Mesendoderm (in vitro differentiated cells): Measurements from ENCODE around the gene NKX1-1.

ENCODE experiments used
- DNase-seq: peaks from one replicate; pipeline ENCODE4 v3.0.0; 2013
- H2AK5ac ChIP-seq: 2 replicates; pipeline ENCODE4 v1.6.1; 2013; ENCODE audit warnings: low read length, inconsistent platforms
- H2BK120ac ChIP-seq: 2 replicates; pipeline ENCODE4 v1.6.1; 2013; ENCODE audit warnings: low read depth, mild to moderate bottlenecking, low read length, moderate library complexity, mixed read lengths
- H2BK15ac ChIP-seq: replicated peaks from 2 replicates; pipeline ENCODE4 v1.6.1; 2013; ENCODE audit warnings: low read depth, mild to moderate bottlenecking, moderate library complexity
- H2BK5ac ChIP-seq: 2 replicates; pipeline ENCODE4 v1.6.1; 2013; ENCODE audit warnings: low read length, inconsistent platforms
- H3K18ac ChIP-seq: 2 replicates; pipeline ENCODE4 v1.6.1; 2013; ENCODE audit warnings: mild to moderate bottlenecking, low read length, mixed read lengths
- H3K23ac ChIP-seq: one replicate; pipeline ENCODE4 v1.6.1; 2013; ENCODE audit warnings: low read length
- H3K27ac ChIP-seq: 2 replicates; pipeline ENCODE4 v1.5.1; 2013; ENCODE audit warnings: low read depth, mild to moderate bottlenecking, inconsistent platforms, low read length, moderate library complexity
- H3K27me3 ChIP-seq: 2 replicates; pipeline ENCODE4 v1.6.1; 2013; ENCODE audit warnings: low read length, control low read depth, mild to moderate bottlenecking, inconsistent platforms; ENCODE audit not compliant: insufficient read depth, poor library complexity
- H3K36me3 ChIP-seq: 2 replicates; pipeline ENCODE4 v1.6.1; 2013; ENCODE audit warnings: low read length, inconsistent platforms; ENCODE audit not compliant: control insufficient read depth, insufficient read depth
- H3K4ac ChIP-seq: one replicate; pipeline ENCODE4 v1.6.1; 2013; ENCODE audit warnings: low read depth, mild to moderate bottlenecking, low read length, moderate library complexity
- H3K4me1 ChIP-seq: 2 replicates; pipeline ENCODE4 v1.6.1; 2013; ENCODE audit warnings: low read depth, low read length, inconsistent platforms; ENCODE audit not compliant: control insufficient read depth
- H3K4me2 ChIP-seq: 2 replicates; pipeline ENCODE4 v1.6.1; 2013; ENCODE audit warnings: low read length
- H3K4me3 ChIP-seq: 2 replicates; pipeline ENCODE4 v1.5.1; 2013; ENCODE audit warnings: mild to moderate bottlenecking, low read length
- H3K56ac ChIP-seq: one replicate; pipeline ENCODE4 v1.6.1; 2013; ENCODE audit warnings: low read length
- H3K79me1 ChIP-seq: 2 replicates; pipeline ENCODE4 v1.6.1; 2013; ENCODE audit warnings: low read length, inconsistent platforms
- H3K79me2 ChIP-seq: 2 replicates; pipeline ENCODE4 v1.6.1; 2013; ENCODE audit warnings: mild to moderate bottlenecking, low read length; ENCODE audit not compliant: control insufficient read depth, insufficient read depth
- H3K9ac ChIP-seq: 2 replicates; pipeline ENCODE4 v1.6.1; 2013; ENCODE audit warnings: low read length, inconsistent platforms
- H4K5ac ChIP-seq: one replicate; pipeline ENCODE4 v1.6.1; 2013; ENCODE audit warnings: low read length
- H4K8ac ChIP-seq: one replicate; pipeline ENCODE4 v1.6.1; 2013; ENCODE audit warnings: low read depth, mild to moderate bottlenecking, control low read depth, low read length, moderate library complexity
- WGBS: extraction: QIAGEN DNeasy Blood & Tissue Kit; methylation state at CpG from one replicate; pipeline ENCODE4 v1.1.7; 2013; ENCODE audit warnings: low lambda C conversion rate, missing lambda C conversion rate; ENCODE audit not compliant: insufficient coverage; ENCODE audit errors: extremely low coverage; 5-methylcytosine and 5-hydroxymethylcytosine counted together

Gene NKX1-1

DNA sequence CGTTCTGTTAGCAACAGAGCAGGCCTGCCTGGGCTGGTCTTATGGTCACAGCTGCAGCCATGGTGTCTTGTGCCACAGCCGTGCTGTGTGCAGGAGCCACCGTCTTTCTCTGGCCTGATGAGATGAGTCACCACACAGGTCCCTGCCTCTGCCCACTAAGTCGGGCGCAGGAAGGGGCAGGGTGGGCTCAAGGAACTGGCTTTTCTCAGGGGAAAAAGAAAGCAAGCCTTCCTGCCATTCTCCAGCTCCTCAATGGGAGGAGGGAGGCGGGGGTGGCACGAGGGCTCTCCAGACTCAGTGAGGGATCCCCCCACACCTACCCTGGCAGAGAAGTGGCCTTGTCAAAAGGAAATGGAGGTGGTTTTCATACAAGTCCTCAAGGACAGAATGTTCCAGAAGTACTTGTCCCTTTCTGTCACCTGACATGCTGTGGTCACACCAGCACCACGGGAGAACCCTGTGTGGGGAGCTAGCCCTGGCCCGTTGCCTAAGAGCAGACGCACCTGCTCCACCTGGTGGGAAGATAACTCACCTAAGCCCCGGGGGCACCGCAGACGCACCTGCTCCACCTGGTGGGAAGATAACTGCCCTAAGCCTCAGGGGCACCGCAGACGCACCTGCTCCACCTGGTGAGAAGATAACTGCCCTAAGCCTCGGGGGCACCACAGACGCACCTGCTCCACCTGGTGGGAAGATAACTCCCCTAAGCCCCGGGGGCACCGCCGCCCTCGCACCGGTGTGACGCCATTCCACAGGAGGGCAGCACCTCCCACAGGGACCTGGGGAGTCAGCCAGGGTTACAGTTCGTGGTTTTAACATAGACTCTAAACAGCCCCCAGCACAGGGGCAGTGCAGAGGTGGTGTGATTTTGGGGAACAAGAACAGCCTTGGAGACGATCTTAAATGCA lies 40.7 kb downstream of the NKX1-1 start:
- no peak overlapping the region for H2BK120ac ChIP-seq
- no peak overlapping the region for H3K27ac ChIP-seq
- no peak overlapping the region for H3K18ac ChIP-seq
- no peak overlapping the region for H3K23ac ChIP-seq
- H3K36me3 ChIP-seq, result no peaks in the 10 kb centered on the region
- H2BK5ac ChIP-seq, result no peak overlapping the region
- H3K79me1 ChIP-seq, result no peaks in the 10 kb centered on the region
- no peak overlapping the region for H4K5ac ChIP-seq
- no peak for DNase-seq
- H2BK15ac ChIP-seq, result no peak overlapping the region
- no CpG with 5 or more reads among the region's 25 CpGs for WGBS
- H3K4ac ChIP-seq, result no peak overlapping the region
- H3K4me2 ChIP-seq, result no peak overlapping the region
- no peak overlapping the region for H4K8ac ChIP-seq
- H3K4me3 ChIP-seq, result no peak overlapping the region
- no peaks in the 10 kb centered on the region for H3K79me2 ChIP-seq
- no peaks in the 10 kb centered on the region for H3K4me1 ChIP-seq
- no peak overlapping the region for H2AK5ac ChIP-seq
- no peaks in the 10 kb centered on the region for H3K27me3 ChIP-seq
- H3K56ac ChIP-seq, result no peak overlapping the region
- H3K9ac ChIP-seq, result no peak overlapping the region

DNA sequence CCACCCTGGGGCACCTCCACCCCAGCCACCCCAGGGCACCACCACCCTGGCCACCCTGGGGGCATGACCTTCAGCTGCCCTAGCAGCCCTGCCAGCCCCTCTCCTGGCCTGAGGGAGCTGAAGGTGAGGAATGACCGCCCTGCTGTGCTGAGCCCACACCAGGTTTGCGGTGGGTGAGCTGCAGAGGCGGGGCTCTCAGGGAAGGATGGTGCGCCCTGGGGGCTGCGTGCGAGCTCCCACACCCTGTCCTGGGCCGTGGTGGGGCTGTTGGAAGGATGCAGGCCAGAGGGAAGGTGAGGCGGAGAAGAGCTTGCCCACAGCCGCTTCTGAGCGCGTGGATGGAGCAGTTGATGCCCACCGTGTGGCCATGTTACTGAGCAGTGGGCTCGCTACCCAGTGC lies 41.5 kb downstream of the NKX1-1 start:
- WGBS, result no CpG with 5 or more reads among the region's 13 CpGs
- Histone ChIP-seq H2BK120ac (no peak overlapping the region), H3K18ac (no peak overlapping the region), H3K4me3 (no peak overlapping the region), H2BK5ac (no peak overlapping the region), H2BK15ac (no peak overlapping the region), H3K27me3 (no peaks in the 10 kb centered on the region), H3K79me2 (no peaks in the 10 kb centered on the region), H4K8ac (no peak overlapping the region), H3K27ac (no peak overlapping the region), H3K79me1 (no peaks in the 10 kb centered on the region), H3K23ac (no peak overlapping the region), H4K5ac (no peak overlapping the region), H3K36me3 (no peaks in the 10 kb centered on the region), H3K56ac (no peak overlapping the region), H2AK5ac (no peak overlapping the region), H3K4ac (no peak overlapping the region), H3K4me2 (no peak overlapping the region), H3K4me1 (no peaks in the 10 kb centered on the region), H3K9ac (no peak overlapping the region)
- DNase-seq, result no peak

DNA sequence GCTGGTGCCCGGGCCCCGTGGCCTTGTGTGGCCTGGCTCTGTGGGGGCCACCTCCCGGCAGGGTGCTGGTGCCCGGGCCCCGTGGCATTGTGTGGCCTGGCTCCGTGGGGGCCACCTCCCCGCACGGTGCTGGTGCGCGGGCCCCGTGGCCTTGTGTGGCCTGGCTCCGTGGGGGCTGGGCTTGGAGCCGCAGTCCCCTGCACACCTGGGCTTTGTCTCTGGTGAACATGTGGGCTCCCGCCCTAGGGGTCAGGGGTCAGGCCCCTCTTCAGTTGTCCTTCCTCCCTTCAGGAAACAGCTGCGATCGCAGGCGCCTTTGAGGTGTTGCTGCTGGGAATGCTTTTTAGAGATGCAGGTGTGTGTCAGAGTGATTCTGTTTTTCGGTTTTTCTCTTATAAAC lies 42.0 kb downstream of the NKX1-1 start:
- WGBS, result no CpG with 5 or more reads among the region's 18 CpGs
- Histone ChIP-seq H2BK5ac (no peak overlapping the region), H4K8ac (no peak overlapping the region), H3K23ac (no peak overlapping the region), H3K79me2 (no peaks in the 10 kb centered on the region), H3K27me3 (no peaks in the 10 kb centered on the region), H3K4ac (no peak overlapping the region), H3K27ac (no peak overlapping the region), H3K9ac (no peak overlapping the region), H3K4me1 (no peaks in the 10 kb centered on the region), H2BK120ac (no peak overlapping the region), H3K18ac (no peak overlapping the region), H3K4me3 (no peak overlapping the region), H2AK5ac (no peak overlapping the region), H3K4me2 (no peak overlapping the region), H3K56ac (no peak overlapping the region), H4K5ac (no peak overlapping the region), H3K36me3 (no peaks in the 10 kb centered on the region), H2BK15ac (no peak overlapping the region), H3K79me1 (no peaks in the 10 kb centered on the region)
- no peak for DNase-seq

DNA sequence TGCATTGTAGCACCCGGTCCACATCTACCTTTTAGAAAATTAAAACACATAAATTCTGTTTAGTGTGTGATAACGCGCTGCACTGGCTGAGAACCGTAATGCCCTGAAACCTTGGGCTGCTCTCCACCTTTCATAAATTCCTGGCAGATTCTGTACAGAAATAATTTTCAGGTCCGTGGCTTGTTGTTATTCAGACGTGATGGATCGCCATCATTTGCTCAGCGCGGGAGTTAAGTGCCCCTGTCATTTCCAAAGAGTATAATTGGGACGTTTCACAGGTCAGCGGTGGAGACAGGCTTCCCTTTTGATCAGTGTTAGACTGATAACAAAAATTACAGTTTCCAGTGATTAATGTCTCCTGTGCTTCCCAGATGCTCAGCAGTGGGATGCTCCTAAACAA lies 42.7 kb downstream of the NKX1-1 start:
- H3K56ac ChIP-seq, result no peak overlapping the region
- no peaks in the 10 kb centered on the region for H3K36me3 ChIP-seq
- no peak overlapping the region for H2BK15ac ChIP-seq
- no peak overlapping the region for H4K5ac ChIP-seq
- no peaks in the 10 kb centered on the region for H3K79me1 ChIP-seq
- no peak overlapping the region for H3K4me2 ChIP-seq
- WGBS, result no CpG with 5 or more reads among the region's 11 CpGs
- no peaks in the 10 kb centered on the region for H3K79me2 ChIP-seq
- H4K8ac ChIP-seq, result no peak overlapping the region
- no peak overlapping the region for H3K4me3 ChIP-seq
- H3K9ac ChIP-seq, result no peak overlapping the region
- no peak overlapping the region for H2AK5ac ChIP-seq
- H2BK5ac ChIP-seq, result no peak overlapping the region
- H3K27me3 ChIP-seq, result no peaks in the 10 kb centered on the region
- H2BK120ac ChIP-seq, result no peak overlapping the region
- no peak overlapping the region for H3K23ac ChIP-seq
- no peak overlapping the region for H3K4ac ChIP-seq
- no peak for DNase-seq
- no peak overlapping the region for H3K27ac ChIP-seq
- H3K4me1 ChIP-seq, result no peaks in the 10 kb centered on the region
- no peak overlapping the region for H3K18ac ChIP-seq

DNA sequence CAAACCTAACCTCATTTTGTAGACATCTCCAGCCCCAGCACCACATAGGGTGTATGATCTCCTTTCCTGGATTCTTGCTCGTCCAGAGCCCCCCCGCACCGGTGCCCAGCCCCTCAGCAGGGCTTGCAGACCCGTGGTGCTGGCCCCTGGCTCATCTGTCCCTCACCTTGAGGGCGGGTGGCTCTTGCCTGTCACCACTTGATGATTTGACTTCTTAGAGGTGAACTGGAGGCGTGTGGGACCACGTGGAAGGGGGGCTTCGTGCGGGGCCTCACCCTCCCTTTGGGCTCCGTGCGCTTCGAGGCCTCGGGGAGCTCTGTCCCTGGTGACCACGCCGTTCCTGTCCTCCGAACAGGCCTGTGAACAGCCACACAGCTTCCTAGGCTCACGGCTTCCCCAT lies 43.7 kb downstream of the NKX1-1 start:
- Histone ChIP-seq H3K23ac (no peak overlapping the region), H3K27me3 (no peaks in the 10 kb centered on the region), H2BK15ac (no peak overlapping the region), H3K4me1 (no peaks in the 10 kb centered on the region), H3K9ac (no peak overlapping the region), H2BK120ac (no peak overlapping the region), H3K79me1 (no peaks in the 10 kb centered on the region), H3K4me3 (no peak overlapping the region), H3K4ac (no peak overlapping the region), H3K79me2 (no peaks in the 10 kb centered on the region), H3K36me3 (no peaks in the 10 kb centered on the region), H3K18ac (no peak overlapping the region), H4K5ac (no peak overlapping the region), H2BK5ac (no peak overlapping the region), H4K8ac (no peak overlapping the region), H3K56ac (no peak overlapping the region), H3K4me2 (no peak overlapping the region), H3K27ac (no peak overlapping the region), H2AK5ac (no peak overlapping the region)
- no peak for DNase-seq
- no CpG with 5 or more reads among the region's 17 CpGs for WGBS

DNA sequence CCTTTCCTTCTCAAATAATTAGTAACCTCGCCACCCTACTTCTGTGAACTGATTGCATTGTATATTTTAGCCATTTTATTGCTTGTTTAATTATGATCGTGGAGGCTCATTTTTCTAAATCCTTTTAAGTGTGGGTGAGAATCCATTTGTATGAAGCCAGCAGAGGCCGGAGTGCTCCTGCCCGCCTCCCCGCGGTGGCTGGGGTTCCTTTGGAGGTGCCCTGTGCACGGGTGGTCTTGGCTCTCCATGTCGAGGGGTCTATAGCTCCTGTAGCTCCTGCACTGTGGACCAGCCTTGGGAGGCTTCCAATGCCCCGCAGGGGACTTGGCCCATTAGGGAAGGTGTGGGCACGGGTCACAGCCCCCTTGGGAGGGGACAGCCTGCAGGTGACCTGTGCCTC lies 44.2 kb downstream of the NKX1-1 start:
- no peaks in the 10 kb centered on the region for H3K4me1 ChIP-seq
- DNase-seq, result no peak
- no peak overlapping the region for H3K4ac ChIP-seq
- no peaks in the 10 kb centered on the region for H3K36me3 ChIP-seq
- no peak overlapping the region for H3K23ac ChIP-seq
- H4K8ac ChIP-seq, result no peak overlapping the region
- H2BK15ac ChIP-seq, result no peak overlapping the region
- no peaks in the 10 kb centered on the region for H3K79me2 ChIP-seq
- WGBS, result no CpG with 5 or more reads among the region's 10 CpGs
- H3K4me2 ChIP-seq, result no peak overlapping the region
- no peak overlapping the region for H2BK120ac ChIP-seq
- no peak overlapping the region for H3K56ac ChIP-seq
- no peak overlapping the region for H3K9ac ChIP-seq
- H4K5ac ChIP-seq, result no peak overlapping the region
- H3K18ac ChIP-seq, result no peak overlapping the region
- H3K4me3 ChIP-seq, result no peak overlapping the region
- no peak overlapping the region for H2BK5ac ChIP-seq
- no peak overlapping the region for H3K27ac ChIP-seq
- H3K27me3 ChIP-seq, result no peaks in the 10 kb centered on the region
- no peak overlapping the region for H2AK5ac ChIP-seq
- H3K79me1 ChIP-seq, result no peaks in the 10 kb centered on the region
